SK-N-SH treated with all-trans-retinoic acid at 6 μM for 48 hours (cell line): ENCODE results near the gene G3BP2.

ENCODE experiments used
- ARNTL ChIP-seq: fragments of 450-650 bp; formaldehyde crosslinking; IDR thresholded peaks from 2 replicates; pipeline ENCODE4 v1.5.0; 2020; ENCODE audit warnings: low read depth, mild to moderate bottlenecking, moderate library complexity, borderline replicate concordance
- ESRRG ChIP-seq: fragments of 250-450 bp; sonication (Bioruptor Pico); IDR thresholded peaks from 2 replicates; pipeline ENCODE4 v1.6.1; 2021; ENCODE audit warnings: mild to moderate bottlenecking
- GLIS3 ChIP-seq: fragments of 250-450 bp; sonication (Bioruptor Pico); IDR thresholded peaks from 2 replicates; pipeline ENCODE4 v1.5.0; 2020; ENCODE audit warnings: mild to moderate bottlenecking, moderate library complexity
- OSR1 ChIP-seq: fragments of 250-450 bp; sonication (Bioruptor Pico); IDR thresholded peaks from 2 replicates; pipeline ENCODE4 v1.8.0; 2022; ENCODE audit warnings: moderate library complexity, mild to moderate bottlenecking, inconsistent platforms
- PPARA ChIP-seq: fragments of 250-450 bp; sonication (Bioruptor Pico); IDR thresholded peaks from 2 replicates; pipeline ENCODE4 v1.5.0; 2020; ENCODE audit warnings: mild to moderate bottlenecking, borderline replicate concordance
- RARB ChIP-seq: fragments of 250-450 bp; sonication (Bioruptor Pico); IDR thresholded peaks from 2 replicates; pipeline ENCODE4 v1.8.0; 2021; ENCODE audit warnings: mild to moderate bottlenecking, moderate library complexity
- TOX ChIP-seq: fragments of 250-450 bp; sonication (Bioruptor Pico); IDR thresholded peaks from 2 replicates; pipeline ENCODE4 v1.8.0; 2021; ENCODE audit warnings: mild to moderate bottlenecking, moderate library complexity, borderline replicate concordance
- ZFP3 ChIP-seq: fragments of 250-450 bp; sonication (Bioruptor Pico); IDR thresholded peaks from 2 replicates; pipeline ENCODE4 v1.5.0; 2020; ENCODE audit warnings: mild to moderate bottlenecking, moderate library complexity
- ZNF565 ChIP-seq: fragments of 450-650 bp; formaldehyde crosslinking; conservative IDR thresholded peaks from 2 replicates; pipeline ENCODE4 v1.5.0; 2020; ENCODE audit warnings: low read depth, mild to moderate bottlenecking, moderate library complexity
- ZNF70 ChIP-seq: fragments of 450-650 bp; formaldehyde crosslinking; IDR thresholded peaks from 2 replicates; pipeline ENCODE4 v1.5.0; 2020; ENCODE audit warnings: mild to moderate bottlenecking, moderate library complexity
- TF ChIP-seq, protein P1 (sequence below): fragments of 250-450 bp; sonication (Bioruptor Pico); IDR thresholded peaks from 2 replicates; pipeline ENCODE4 v1.8.0; 2020; ENCODE audit warnings: mild to moderate bottlenecking, moderate library complexity, borderline replicate concordance
- TF ChIP-seq, protein P2 (sequence below): fragments of 250-450 bp; sonication (Bioruptor Pico); IDR thresholded peaks from 2 replicates; pipeline ENCODE4 v1.5.1; 2021; ENCODE audit warnings: mild to moderate bottlenecking, moderate library complexity

DNA sequence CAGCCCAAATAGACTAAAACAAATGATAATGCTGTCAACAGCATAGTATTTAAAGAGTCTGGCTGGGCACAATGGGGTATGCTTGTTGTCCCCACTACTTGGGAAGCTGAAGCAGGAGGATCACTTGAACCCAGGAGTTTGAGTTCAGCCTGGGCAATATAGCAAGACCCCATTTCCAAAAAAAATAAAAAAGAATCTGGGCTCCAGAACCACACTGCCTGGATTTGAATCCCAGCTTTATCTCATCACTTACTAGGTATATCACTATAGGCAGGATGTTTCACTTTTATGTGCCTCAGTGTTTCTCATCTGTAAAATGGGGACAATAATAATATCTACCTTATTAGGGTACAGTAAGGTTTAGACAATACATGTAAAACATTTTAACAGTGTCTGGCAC, 5.3 kb upstream of the G3BP2 start:
- TF ChIP-seq RARB (CRISPR knock-in tag) (no peak), TOX (no peak), ARNTL (no peak), GLIS3 (CRISPR knock-in tag) (no peak), ZNF70 (CRISPR knock-in tag) (no peak), PPARA (CRISPR knock-in tag) (no peak), OSR1 (CRISPR knock-in tag) (no peak), ESRRG (no peak), ZNF565 (CRISPR knock-in tag) (no peak), ZFP3 (CRISPR knock-in tag) (no peak)
- TF ChIP-seq, protein P1, sequence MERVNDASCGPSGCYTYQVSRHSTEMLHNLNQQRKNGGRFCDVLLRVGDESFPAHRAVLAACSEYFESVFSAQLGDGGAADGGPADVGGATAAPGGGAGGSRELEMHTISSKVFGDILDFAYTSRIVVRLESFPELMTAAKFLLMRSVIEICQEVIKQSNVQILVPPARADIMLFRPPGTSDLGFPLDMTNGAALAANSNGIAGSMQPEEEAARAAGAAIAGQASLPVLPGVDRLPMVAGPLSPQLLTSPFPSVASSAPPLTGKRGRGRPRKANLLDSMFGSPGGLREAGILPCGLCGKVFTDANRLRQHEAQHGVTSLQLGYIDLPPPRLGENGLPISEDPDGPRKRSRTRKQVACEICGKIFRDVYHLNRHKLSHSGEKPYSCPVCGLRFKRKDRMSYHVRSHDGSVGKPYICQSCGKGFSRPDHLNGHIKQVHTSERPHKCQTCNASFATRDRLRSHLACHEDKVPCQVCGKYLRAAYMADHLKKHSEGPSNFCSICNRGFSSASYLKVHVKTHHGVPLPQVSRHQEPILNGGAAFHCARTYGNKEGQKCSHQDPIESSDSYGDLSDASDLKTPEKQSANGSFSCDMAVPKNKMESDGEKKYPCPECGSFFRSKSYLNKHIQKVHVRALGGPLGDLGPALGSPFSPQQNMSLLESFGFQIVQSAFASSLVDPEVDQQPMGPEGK (CRISPR knock-in tag): no peak
- TF ChIP-seq, protein P2, sequence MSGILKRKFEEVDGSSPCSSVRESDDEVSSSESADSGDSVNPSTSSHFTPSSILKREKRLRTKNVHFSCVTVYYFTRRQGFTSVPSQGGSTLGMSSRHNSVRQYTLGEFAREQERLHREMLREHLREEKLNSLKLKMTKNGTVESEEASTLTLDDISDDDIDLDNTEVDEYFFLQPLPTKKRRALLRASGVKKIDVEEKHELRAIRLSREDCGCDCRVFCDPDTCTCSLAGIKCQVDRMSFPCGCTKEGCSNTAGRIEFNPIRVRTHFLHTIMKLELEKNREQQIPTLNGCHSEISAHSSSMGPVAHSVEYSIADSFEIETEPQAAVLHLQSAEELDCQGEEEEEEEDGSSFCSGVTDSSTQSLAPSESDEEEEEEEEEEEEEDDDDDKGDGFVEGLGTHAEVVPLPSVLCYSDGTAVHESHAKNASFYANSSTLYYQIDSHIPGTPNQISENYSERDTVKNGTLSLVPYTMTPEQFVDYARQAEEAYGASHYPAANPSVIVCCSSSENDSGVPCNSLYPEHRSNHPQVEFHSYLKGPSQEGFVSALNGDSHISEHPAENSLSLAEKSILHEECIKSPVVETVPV (CRISPR knock-in tag): no peak
